IMR-90 (cell line): ENCODE measurements around the gene NKX1-1. TPM values are rescaled to one million over a fixed set of nuclear protein-coding genes. Genes with fewer than 3 reads are reported as not detected.

ENCODE experiments used
- ATAC-seq: fragments of 200-7000 bp; cut with Tn5 transposase; 2 replicates; pipeline ENCODE4 v1.9.1; 2020; ENCODE audit warnings: low read depth, mild to moderate bottlenecking, moderate library complexity
- BruUV-seq: library from RNA; stranded (reverse); fragments of 400-500 nt; replicated peaks from 2 replicates; lab custom pipeline; 2021; lab: Mats Ljungman, UMichigan
- CTCF ChIA-PET: fragments of 300-600 bp; formaldehyde crosslinking; extraction: SDS; loops from one replicate; lab custom pipeline; 2021; ENCODE audit warnings: antibody characterized with exemption; lab: Yijun Ruan, JAX
- POLR2A ChIA-PET: fragments of 300-600 bp; sonication (Branson Sonifier 250); formaldehyde crosslinking; loops from one replicate; lab custom pipeline; 2022; ENCODE audit warnings: antibody characterized with exemption; ENCODE audit not compliant: unreplicated experiment; lab: Charles Lee
- DNase-seq: peaks from one replicate; pipeline ENCODE4 v3.0.0; 2013
- H2AFZ ChIP-seq: replicated peaks from 2 replicates; pipeline ENCODE3; 2013; ENCODE audit warnings: low read length, mild to moderate bottlenecking; ENCODE audit not compliant: poor library complexity
- H2AK5ac ChIP-seq: 2 replicates; pipeline ENCODE4 v1.6.1; 2013; ENCODE audit warnings: low read depth, low read length, inconsistent platforms
- H2AK9ac ChIP-seq: replicated peaks from 2 replicates; pipeline ENCODE3; 2013; ENCODE audit warnings: mild to moderate bottlenecking, low read depth, low read length, moderate library complexity; ENCODE audit not compliant: poor library complexity
- H2BK120ac ChIP-seq: 2 replicates; pipeline ENCODE4 v1.6.1; 2013; ENCODE audit warnings: low read depth, low read length, inconsistent platforms
- H2BK15ac ChIP-seq: 3 replicates; pipeline ENCODE4 v1.6.1; 2013; ENCODE audit warnings: low read depth, low read length, inconsistent platforms
- H2BK20ac ChIP-seq: 2 replicates; pipeline ENCODE4 v1.6.1; 2013; ENCODE audit warnings: low read depth, mild to moderate bottlenecking, inconsistent platforms, low read length, moderate library complexity
- H2BK5ac ChIP-seq: 2 replicates; pipeline ENCODE4 v1.6.1; 2013; ENCODE audit warnings: mild to moderate bottlenecking, low read depth, low read length, inconsistent platforms; ENCODE audit not compliant: poor library complexity, severe bottlenecking
- H3K14ac ChIP-seq: replicated peaks from 2 replicates; pipeline ENCODE4 v1.6.1; 2013; ENCODE audit warnings: low read depth, low read length, inconsistent platforms
- H3K18ac ChIP-seq: 2 replicates; pipeline ENCODE4 v1.6.1; 2013; ENCODE audit warnings: low read depth, low read length, control low read depth
- H3K23ac ChIP-seq: 2 replicates; pipeline ENCODE4 v1.6.1; 2013; ENCODE audit warnings: low read depth, low read length, inconsistent platforms
- H3K27ac ChIP-seq: 2 replicates; pipeline ENCODE4 v1.5.1; 2013; ENCODE audit warnings: mild to moderate bottlenecking, control low read depth, low read length; ENCODE audit not compliant: insufficient read depth
- H3K27me3 ChIP-seq: 2 replicates; pipeline ENCODE4 v1.6.1; 2013; ENCODE audit warnings: low read length; ENCODE audit not compliant: control insufficient read depth, insufficient read depth
- H3K36me3 ChIP-seq: 2 replicates; pipeline ENCODE4 v1.6.1; 2013; ENCODE audit warnings: low read length, mixed read lengths; ENCODE audit not compliant: control insufficient read depth, insufficient read depth
- H3K4ac ChIP-seq: 2 replicates; pipeline ENCODE4 v1.6.1; 2013; ENCODE audit warnings: low read depth, low read length, inconsistent platforms
- H3K4me1 ChIP-seq: 2 replicates; pipeline ENCODE4 v1.6.1; 2013; ENCODE audit warnings: low read length, mixed read lengths; ENCODE audit not compliant: control insufficient read depth, insufficient read depth
- H3K4me2 ChIP-seq: 2 replicates; pipeline ENCODE4 v1.6.1; 2013; ENCODE audit warnings: low read depth, mild to moderate bottlenecking, control low read depth, low read length, moderate library complexity
- H3K4me3 ChIP-seq: 2 replicates; pipeline ENCODE4 v1.5.1; 2013; ENCODE audit warnings: low read depth, mild to moderate bottlenecking, control low read depth, low read length, moderate library complexity; ENCODE audit not compliant: insufficient read depth
- H3K56ac ChIP-seq: 2 replicates; pipeline ENCODE4 v1.6.1; 2013; ENCODE audit warnings: low read length, inconsistent platforms; ENCODE audit not compliant: insufficient read depth; ENCODE audit errors: extremely low read depth
- H3K79me1 ChIP-seq, 2 experiments: 2 replicates each; pipeline ENCODE4 v1.6.1; 2013; ENCODE audit warnings: low read length in 2 of 2, inconsistent platforms in 1 of 2, low read depth in 1 of 2
- H3K9ac ChIP-seq: 2 replicates; pipeline ENCODE4 v1.6.1; 2013; ENCODE audit warnings: low read depth, low read length, control low read depth
- H3K9me1 ChIP-seq: 2 replicates; pipeline ENCODE4 v1.6.1; 2013; ENCODE audit warnings: low read length, inconsistent platforms; ENCODE audit not compliant: insufficient read depth
- H3K9me3 ChIP-seq: 2 replicates; pipeline ENCODE4 v1.6.1; 2013; ENCODE audit warnings: low read length; ENCODE audit not compliant: control insufficient read depth, insufficient read depth
- H4K20me1 ChIP-seq: 2 replicates; pipeline ENCODE4 v1.6.1; 2013; ENCODE audit warnings: low read length, inconsistent platforms; ENCODE audit not compliant: insufficient read depth
- H4K5ac ChIP-seq: 2 replicates; pipeline ENCODE4 v1.6.1; 2013; ENCODE audit warnings: mild to moderate bottlenecking, low read depth, low read length, control low read depth
- H4K8ac ChIP-seq, 2 experiments: 2 replicates each; pipeline ENCODE4 v1.6.1; 2013; ENCODE audit warnings: low read depth in 2 of 2, low read length in 2 of 2, control low read depth in 1 of 2, inconsistent platforms in 1 of 2
- H4K91ac ChIP-seq: 2 replicates; pipeline ENCODE4 v1.6.1; 2013; ENCODE audit warnings: low read depth, low read length, inconsistent platforms; ENCODE audit not compliant: insufficient read depth
- BHLHE40 ChIP-seq: fragments of 150-350 bp; IDR thresholded peaks from 2 replicates; pipeline ENCODE4 v1.6.1; 2016; ENCODE audit warnings: mild to moderate bottlenecking, low read depth, low read length
- CHD1 ChIP-seq: IDR thresholded peaks from 2 replicates; pipeline ENCODE4 v1.6.1; 2012; ENCODE audit warnings: low read depth, low read length, improper control_type of control experiment
- CTCF ChIP-seq: conservative IDR thresholded peaks from 2 replicates; pipeline ENCODE4 v1.5.1; 2012; ENCODE audit warnings: mild to moderate bottlenecking, low read depth, low read length, improper control_type of control experiment
- ELK1 ChIP-seq: fragments of 150-350 bp; IDR thresholded peaks from 2 replicates; pipeline ENCODE4 v1.6.1; 2016; ENCODE audit warnings: low read depth, mild to moderate bottlenecking, low read length, moderate library complexity, borderline replicate concordance
- FOS ChIP-seq: fragments of 150-350 bp; IDR thresholded peaks from 2 replicates; pipeline ENCODE4 v1.6.1; 2016; ENCODE audit warnings: low read depth, low read length
- MAFK ChIP-seq: IDR thresholded peaks from 2 replicates; pipeline ENCODE4 v1.6.1; 2012; ENCODE audit warnings: low read depth, low read length, improper control_type of control experiment
- MXI1 ChIP-seq: IDR thresholded peaks from 2 replicates; pipeline ENCODE4 v1.6.1; 2012; ENCODE audit warnings: low read depth, mild to moderate bottlenecking, low read length, moderate library complexity, borderline replicate concordance
- NFE2L2 ChIP-seq: fragments of 150-350 bp; IDR thresholded peaks from 2 replicates; pipeline ENCODE4 v1.6.1; 2016; ENCODE audit warnings: low read depth, mild to moderate bottlenecking, low read length
- POLR2A ChIP-seq: IDR thresholded peaks from 2 replicates; pipeline ENCODE4 v1.6.1; 2012; ENCODE audit warnings: mild to moderate bottlenecking, low read depth, low read length
- RCOR1 ChIP-seq: IDR thresholded peaks from 2 replicates; pipeline ENCODE4 v1.6.1; 2012; ENCODE audit warnings: mild to moderate bottlenecking, low read length, improper control_type of control experiment; ENCODE audit not compliant: insufficient replicate concordance
- RFX5 ChIP-seq: IDR thresholded peaks from 2 replicates; pipeline ENCODE4 v1.8.0; 2012; ENCODE audit warnings: low read depth, mild to moderate bottlenecking, low read length, moderate library complexity
- SMC3 ChIP-seq: fragments of 150-350 bp; IDR thresholded peaks from 2 replicates; pipeline ENCODE4 v1.6.1; 2016; ENCODE audit warnings: low read depth, mild to moderate bottlenecking, antibody characterized with exemption, low read length, moderate library complexity
- USF2 ChIP-seq: fragments of 150-350 bp; IDR thresholded peaks from 2 replicates; pipeline ENCODE4 v1.6.1; 2017; ENCODE audit warnings: mild to moderate bottlenecking, antibody characterized with exemption, low read length, low read depth
- WGBS, 2 experiments: methylation state at CpG; one replicate each; pipeline versions ENCODE4 v1.1.5 to v1.1.7; 2013; ENCODE audit warnings: missing lambda C conversion rate in 2 of 2; ENCODE audit not compliant: insufficient read length in 1 of 2; ENCODE audit errors: extremely low coverage in 2 of 2; 5-methylcytosine and 5-hydroxymethylcytosine counted together
- dilution Hi-C: fragments of 300-500 bp; cut with HindIII; formaldehyde crosslinking; loops from one replicate; pipeline ENCODE4 v1.14.3; 2018; ENCODE audit warnings: low sequenced_read_pairs; ENCODE audit not compliant: unreplicated experiment
- in situ Hi-C: fragments of 300-500 bp; cut with MboI; formaldehyde crosslinking; loops from 3 replicates; pipeline ENCODE4 v1.14.3; 2019; ENCODE audit warnings: low sequenced_read_pairs, inconsistent platforms, mixed read lengths
- intact Hi-C: fragments of 100-400 bp; cut with micrococcal nuclease; formaldehyde crosslinking; loops from 2 replicates; pipeline ENCODE4 v1.10.0; 2022
- polyA plus RNA-seq, 3 experiments: library from polyadenylated mRNA; depleted of rRNA; stranded (reverse); fragments of >200 nt; gene quantifications; 2 replicates each; pipeline ENCODE4 v1.2.3, GENCODE V29; 2012; ENCODE audit warnings: low replicate concordance in 1 of 3
- total RNA-seq: library from RNA; depleted of rRNA; stranded (reverse); fragments of >200 nt; gene quantifications from 2 replicates; pipeline ENCODE4 v1.2.3, GENCODE V29; 2012

Gene NKX1-1
- total and polyA plus RNA-seq, 2 of the 4 experiments (the other 2 are of a cell fraction): not detected

- TF ChIP-seq USF2: no peak
- TF ChIP-seq CHD1: no peak
- TF ChIP-seq MXI1: no peak
These were observed 36.7 kb downstream of the NKX1-1 start (continued) for GRCh38 chr4:1369479-1370079.

- no peak overlapping the region for H2BK120ac ChIP-seq
- H3K4me1 ChIP-seq: no peaks in the 10 kb centered on the region
- in situ Hi-C loops: no loop called here
- TF ChIP-seq RCOR1 (no peak), RFX5 (no peak), BHLHE40 (no peak), CTCF (no peak), CHD1 (no peak), POLR2A (no peak), ELK1 (no peak), SMC3 (no peak), NFE2L2 (no peak), MAFK (no peak), FOS (no peak), MXI1 (no peak)
These were observed 37.2 kb downstream of the NKX1-1 start for GRCh38 chr4:1369091-1369450.

More at GRCh38 chr4:1369091-1369450, 37.2 kb downstream of the NKX1-1 start:
- intact Hi-C loops: loop anchor here (10.0 kb wide), 1 partner anchor 356 kb away; the partner anchor contains the start of genes TACC3 and TMEM129
- no peak overlapping the region for H3K23ac ChIP-seq
- no peak overlapping the region for H3K18ac ChIP-seq
- H4K91ac ChIP-seq: no peak overlapping the region
- H2AK9ac ChIP-seq: no peak overlapping the region
- no peak overlapping the region for H3K9ac ChIP-seq
- H4K8ac ChIP-seq: no peak overlapping the region
- ChIA-PET CTCF (no interaction called here), POLR2A (no interaction called here)
- DNase-seq (no peak), ATAC-seq (no peak)
- H2BK5ac ChIP-seq: no peak overlapping the region
- H3K4ac ChIP-seq: no peak overlapping the region
- no peak overlapping the region for H2BK15ac ChIP-seq
- no peaks in the 10 kb centered on the region for H3K79me1 ChIP-seq
- no peak overlapping the region for H3K27ac ChIP-seq
- 92% methylated on average over 6 of the region's 18 CpGs; no CpG with 5 or more reads in 1 of the 2 experiments for WGBS, 2 experiments
- no peak overlapping the region for H2AK5ac ChIP-seq
- no peaks in the 10 kb centered on the region for H3K27me3 ChIP-seq
- dilution Hi-C loops: no loop called here
- H3K9me3 ChIP-seq: no peaks in the 10 kb centered on the region; the same call in 1 of the 2 replicates
- peaks cover 23% of the 10 kb centered on the region for H3K36me3 ChIP-seq
- H3K4me2 ChIP-seq: no peak overlapping the region
- H4K5ac ChIP-seq: no peak overlapping the region
- BruUV-seq: no TSS peak
- no peaks in the 10 kb centered on the region; the same call in 1 of the 2 replicates for H3K9me1 ChIP-seq
- H3K4me3 ChIP-seq: no peak overlapping the region
- no peak overlapping the region for H3K56ac ChIP-seq
- no peaks in the 10 kb centered on the region for H4K20me1 ChIP-seq
- H2BK20ac ChIP-seq: no peak overlapping the region
- H3K14ac ChIP-seq: no peak overlapping the region
- H2AFZ ChIP-seq: no peak overlapping the region
